ENCODE results near the gene ATG3. TPM values are rescaled to one million over a fixed set of nuclear protein-coding genes. Genes with fewer than 3 reads are reported as not detected.

ATG3 gene
- total RNA-seq, 4 donors from 2014 or later = 25.1 to 47.9 (median 44.6) TPM

DNA sequence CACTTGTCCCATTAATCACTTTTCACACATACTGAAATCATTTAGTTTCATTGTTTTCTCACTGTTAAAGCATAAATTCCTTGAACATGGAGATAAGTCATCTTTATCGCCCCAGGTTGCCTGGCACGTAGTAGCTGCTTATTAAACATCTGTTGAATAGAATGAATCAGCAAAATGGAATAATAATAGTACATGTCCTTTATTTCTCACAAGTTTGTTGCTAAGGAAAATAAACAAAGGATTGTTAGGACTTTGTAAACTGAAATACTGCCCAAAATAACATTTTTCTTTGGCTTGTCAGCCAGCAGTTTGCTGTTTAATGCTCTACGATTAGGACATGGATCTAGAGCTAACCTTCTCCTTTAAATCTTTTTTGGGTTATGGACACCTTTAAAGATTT, 17.9 kb upstream of the ATG3 start:
- Histone ChIP-seq H3K4me1 (no peaks in the 10 kb centered on the region), H3K4me3 (no peak overlapping the region), H3K27me3 (no peaks in the 10 kb centered on the region), H3K36me3 (no peaks in the 10 kb centered on the region), H3K27ac (no peak overlapping the region), H3K9me3 (no peaks in the 10 kb centered on the region)
- DNase-seq = no peak
- TF ChIP-seq POLR2A (IDR thresholded peaks at IDR 0.05) = no peak
- TF ChIP-seq, protein P1, sequence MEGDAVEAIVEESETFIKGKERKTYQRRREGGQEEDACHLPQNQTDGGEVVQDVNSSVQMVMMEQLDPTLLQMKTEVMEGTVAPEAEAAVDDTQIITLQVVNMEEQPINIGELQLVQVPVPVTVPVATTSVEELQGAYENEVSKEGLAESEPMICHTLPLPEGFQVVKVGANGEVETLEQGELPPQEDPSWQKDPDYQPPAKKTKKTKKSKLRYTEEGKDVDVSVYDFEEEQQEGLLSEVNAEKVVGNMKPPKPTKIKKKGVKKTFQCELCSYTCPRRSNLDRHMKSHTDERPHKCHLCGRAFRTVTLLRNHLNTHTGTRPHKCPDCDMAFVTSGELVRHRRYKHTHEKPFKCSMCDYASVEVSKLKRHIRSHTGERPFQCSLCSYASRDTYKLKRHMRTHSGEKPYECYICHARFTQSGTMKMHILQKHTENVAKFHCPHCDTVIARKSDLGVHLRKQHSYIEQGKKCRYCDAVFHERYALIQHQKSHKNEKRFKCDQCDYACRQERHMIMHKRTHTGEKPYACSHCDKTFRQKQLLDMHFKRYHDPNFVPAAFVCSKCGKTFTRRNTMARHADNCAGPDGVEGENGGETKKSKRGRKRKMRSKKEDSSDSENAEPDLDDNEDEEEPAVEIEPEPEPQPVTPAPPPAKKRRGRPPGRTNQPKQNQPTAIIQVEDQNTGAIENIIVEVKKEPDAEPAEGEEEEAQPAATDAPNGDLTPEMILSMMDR (IDR thresholded peaks at IDR 0.05) = no peak
- intact Hi-C loops (cut with DNase I; ENCODE audit: low total_unique reads) = loop anchor here (10.0 kb wide), 1 partner anchor 245 kb away; no protein-coding TSS in a partner anchor

DNA sequence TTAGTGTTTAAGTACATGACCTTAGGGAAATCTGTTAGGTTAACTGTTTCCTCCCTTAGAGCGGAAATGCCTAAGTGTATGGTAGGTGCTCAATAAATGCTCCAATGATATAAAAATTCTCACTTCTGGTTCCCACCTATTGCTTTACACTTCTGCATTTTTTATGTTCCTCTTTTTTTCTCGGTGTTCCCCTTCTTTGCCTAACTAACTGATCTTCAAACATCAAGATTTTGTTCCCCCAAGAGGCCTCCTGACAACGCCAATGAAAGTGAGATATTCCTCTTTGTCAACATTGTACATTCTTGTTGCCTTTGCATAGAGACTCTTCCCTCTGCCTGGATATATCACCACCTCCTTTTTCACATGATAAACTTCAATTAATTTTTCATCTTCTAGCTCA, 17.5 kb upstream of the ATG3 start:
- intact Hi-C loops (cut with DNase I; ENCODE audit: low total_unique reads) = no loop called here
- no peaks in the 10 kb centered on the region for H3K9me3 ChIP-seq
- no peak overlapping the region for H3K27ac ChIP-seq
- no peak for DNase-seq
- TF ChIP-seq, protein P1 (IDR thresholded peaks at IDR 0.05) = no peak
- TF ChIP-seq POLR2A (IDR thresholded peaks at IDR 0.05) = no peak
- H3K36me3 ChIP-seq = no peaks in the 10 kb centered on the region
- H3K4me3 ChIP-seq = no peak overlapping the region
- no peaks in the 10 kb centered on the region for H3K27me3 ChIP-seq
- no peaks in the 10 kb centered on the region for H3K4me1 ChIP-seq

DNA sequence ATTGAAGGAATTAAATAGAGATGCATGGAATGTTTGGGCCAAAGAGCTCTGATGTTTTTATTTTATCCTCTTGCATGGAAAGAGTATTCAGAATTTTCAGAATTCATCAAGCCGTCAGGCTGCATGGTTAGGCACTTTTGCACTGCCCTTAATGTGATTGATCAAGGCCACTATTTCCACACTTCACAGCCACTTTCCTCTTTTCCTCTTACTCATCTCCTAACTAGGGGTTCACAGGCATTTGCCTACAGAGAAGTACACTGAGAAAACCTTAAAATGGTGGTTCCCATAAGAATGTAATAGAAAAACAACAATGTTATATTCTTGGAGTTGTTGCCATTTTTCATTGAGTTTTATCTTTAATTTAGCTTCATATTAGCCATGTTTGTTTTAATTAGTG, 10.9 kb upstream of the ATG3 start:
- Histone ChIP-seq H3K27me3 (no peaks in the 10 kb centered on the region), H3K27ac (no peak overlapping the region), H3K4me3 (no peak overlapping the region), H3K9me3 (no peaks in the 10 kb centered on the region), H3K4me1 (no peaks in the 10 kb centered on the region), H3K36me3 (no peaks in the 10 kb centered on the region)
- intact Hi-C loops (cut with DNase I; ENCODE audit: low total_unique reads) = no loop called here
- DNase-seq = no peak
- TF ChIP-seq, protein P1 (IDR thresholded peaks at IDR 0.05) = no peak
- TF ChIP-seq POLR2A (IDR thresholded peaks at IDR 0.05) = no peak

DNA sequence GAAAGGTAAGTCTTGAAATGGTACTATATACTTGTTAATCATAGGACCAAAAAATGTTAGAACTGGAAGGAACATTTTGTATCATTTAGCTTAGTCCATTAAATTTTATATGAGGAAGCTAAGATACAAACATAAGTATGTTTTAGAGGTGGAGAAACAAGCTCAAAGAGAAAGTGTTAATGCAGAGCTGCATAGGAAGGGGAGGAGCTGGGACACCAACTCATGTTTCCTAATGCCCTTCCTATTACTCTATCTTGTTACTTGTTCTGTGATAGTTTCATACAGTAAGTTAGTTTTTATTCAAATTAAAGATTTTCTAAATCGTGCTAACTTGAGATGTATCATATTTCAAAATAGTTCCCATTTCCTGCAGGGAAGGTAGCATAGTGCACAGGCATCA, 7.5 kb upstream of the ATG3 start:
- Histone ChIP-seq H3K27me3 (no peaks in the 10 kb centered on the region), H3K9me3 (no peaks in the 10 kb centered on the region), H3K27ac (no peak overlapping the region), H3K4me3 (no peak overlapping the region), H3K4me1 (no peaks in the 10 kb centered on the region), H3K36me3 (no peaks in the 10 kb centered on the region)
- DNase-seq = no peak
- intact Hi-C loops (cut with DNase I; ENCODE audit: low total_unique reads) = no loop called here
- no peak for TF ChIP-seq POLR2A (IDR thresholded peaks at IDR 0.05)

DNA sequence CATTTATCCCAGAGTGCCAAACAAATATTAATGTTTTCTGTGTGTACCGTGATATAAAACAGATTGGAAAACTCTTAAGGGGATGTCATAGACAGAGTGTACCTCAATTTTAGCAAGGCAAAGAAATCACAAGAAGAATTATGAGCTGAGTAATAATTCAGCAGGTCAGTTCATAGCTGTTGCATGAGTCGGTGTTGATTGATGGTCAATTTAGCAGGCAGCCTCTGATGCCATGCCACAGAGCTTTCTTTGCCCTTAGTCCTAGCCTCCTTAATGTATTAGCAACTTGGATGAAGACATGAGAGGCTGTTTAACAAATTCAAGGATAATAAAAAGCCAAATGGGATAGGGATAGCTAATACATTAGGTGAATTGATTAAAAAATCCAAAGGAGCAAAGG, 6.9 kb upstream of the ATG3 start:
- H3K36me3 ChIP-seq = no peaks in the 10 kb centered on the region
- intact Hi-C loops (cut with DNase I; ENCODE audit: low total_unique reads) = no loop called here

More for the DNA sequence above, 6.9 kb upstream of the ATG3 start:
- H3K9me3 ChIP-seq = no peaks in the 10 kb centered on the region
- H3K4me1 ChIP-seq = no peaks in the 10 kb centered on the region
- no peak overlapping the region for H3K4me3 ChIP-seq
- TF ChIP-seq POLR2A (IDR thresholded peaks at IDR 0.05) = no peak
- TF ChIP-seq, protein P1 (IDR thresholded peaks at IDR 0.05) = no peak
- DNase-seq = no peak
- no peak overlapping the region for H3K27ac ChIP-seq
- H3K27me3 ChIP-seq = no peaks in the 10 kb centered on the region
